Prostate gland (tissue), 2 donors: ENCODE data around the gene NUDT22.
A peak's percentile ranks its signal among the peaks of the same experiment; 100 is the strongest.

Source experiments
- POLR2A ChIP-seq: fragments of 450-650 bp; IDR thresholded peaks from one replicate; pipeline ENCODE4 v1.6.1; 2016; ENCODE audit warnings: antibody characterized with exemption, mild to moderate bottlenecking
- POLR2AphosphoS5 ChIP-seq: sonication (generic); formaldehyde crosslinking; IDR thresholded peaks from one replicate; pipeline ENCODE4 v1.6.1; 2017; ENCODE audit warnings: antibody characterized with exemption
- TF ChIP-seq, protein P1 (sequence below), 4 experiments: fragments of 200-600 bp in 2 of 4; fragments of 450-650 bp in 2 of 4; sonication (generic) in 2 of 4; IDR thresholded peaks; 1 replicate in 3 of 4; 2 replicates in 1 of 4; pipeline ENCODE4 v1.5.1; 2016 to 2019; ENCODE audit warnings: antibody characterized with exemption in 4 of 4, mild to moderate bottlenecking in 2 of 4, moderate library complexity in 2 of 4

DNA sequence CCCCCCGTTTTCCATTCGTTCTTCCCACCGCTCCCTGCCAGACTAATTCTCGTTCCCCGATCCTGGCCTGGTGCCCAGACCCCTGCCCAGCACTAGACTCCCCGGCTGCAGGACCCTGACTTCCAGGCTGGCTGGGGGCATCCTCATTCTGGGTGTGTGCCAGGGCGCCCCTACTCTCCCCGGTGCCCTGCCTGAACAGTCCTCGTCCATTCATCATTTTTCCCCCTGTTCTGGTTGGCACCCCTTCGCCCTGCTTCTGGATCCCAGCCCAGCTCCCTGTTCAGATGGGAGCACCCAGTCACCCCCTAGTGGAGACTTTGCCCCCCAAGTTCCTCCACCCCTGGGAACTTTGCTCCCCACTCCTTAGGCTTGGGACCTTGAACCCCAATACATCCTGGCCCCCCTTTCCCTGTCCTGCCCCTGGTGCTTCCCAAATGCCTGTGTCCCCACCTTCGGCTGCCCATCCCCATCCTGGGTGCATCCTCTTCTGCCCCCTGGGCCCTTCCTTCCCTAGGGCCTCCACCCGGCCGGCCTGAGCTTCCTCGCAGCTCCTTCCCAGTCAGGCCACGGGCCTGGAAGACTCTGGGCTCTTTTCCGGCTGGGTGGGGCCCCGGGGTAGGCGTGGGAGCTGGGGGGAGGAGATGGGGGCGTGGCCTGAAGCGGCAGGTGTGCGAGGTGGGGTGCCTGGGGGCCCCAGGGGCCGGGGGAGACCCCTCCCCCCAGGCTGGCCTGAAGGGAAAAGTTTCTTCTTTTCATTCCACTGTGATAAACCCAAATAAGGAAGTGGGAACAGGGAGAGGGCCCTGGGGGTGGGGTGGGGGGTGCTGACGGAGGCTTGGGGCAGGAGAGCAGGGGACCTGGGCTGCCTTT, 26.2 kb downstream of the NUDT22 start:
- TF ChIP-seq POLR2A (peak; percentile 59), POLR2AphosphoS5 (peak; percentile 37)
- TF ChIP-seq, protein P1, sequence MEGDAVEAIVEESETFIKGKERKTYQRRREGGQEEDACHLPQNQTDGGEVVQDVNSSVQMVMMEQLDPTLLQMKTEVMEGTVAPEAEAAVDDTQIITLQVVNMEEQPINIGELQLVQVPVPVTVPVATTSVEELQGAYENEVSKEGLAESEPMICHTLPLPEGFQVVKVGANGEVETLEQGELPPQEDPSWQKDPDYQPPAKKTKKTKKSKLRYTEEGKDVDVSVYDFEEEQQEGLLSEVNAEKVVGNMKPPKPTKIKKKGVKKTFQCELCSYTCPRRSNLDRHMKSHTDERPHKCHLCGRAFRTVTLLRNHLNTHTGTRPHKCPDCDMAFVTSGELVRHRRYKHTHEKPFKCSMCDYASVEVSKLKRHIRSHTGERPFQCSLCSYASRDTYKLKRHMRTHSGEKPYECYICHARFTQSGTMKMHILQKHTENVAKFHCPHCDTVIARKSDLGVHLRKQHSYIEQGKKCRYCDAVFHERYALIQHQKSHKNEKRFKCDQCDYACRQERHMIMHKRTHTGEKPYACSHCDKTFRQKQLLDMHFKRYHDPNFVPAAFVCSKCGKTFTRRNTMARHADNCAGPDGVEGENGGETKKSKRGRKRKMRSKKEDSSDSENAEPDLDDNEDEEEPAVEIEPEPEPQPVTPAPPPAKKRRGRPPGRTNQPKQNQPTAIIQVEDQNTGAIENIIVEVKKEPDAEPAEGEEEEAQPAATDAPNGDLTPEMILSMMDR (IDR thresholded peaks at IDR 0.05): peak in 1 of 4 experiments; percentile 35
